HepG2 (cell line): ENCODE data around the gene ALK. TPM values are rescaled to one million over a fixed set of nuclear protein-coding genes. Genes with fewer than 3 reads are reported as not detected.

Source experiments
- ATAC-seq: fragments of 200-7000 bp; cut with Tn5 transposase; 3 replicates; pipeline ENCODE4 v1.9.1; 2020; ENCODE audit warnings: mild to moderate bottlenecking, moderate library complexity
- BruUV-seq: library from RNA; stranded (reverse); fragments of 400-500 nt; replicated peaks from 2 replicates; lab custom pipeline; 2021; lab: Mats Ljungman, UMichigan
- CTCF ChIA-PET: fragments of 300-600 bp; formaldehyde crosslinking; extraction: SDS; loops from one replicate; lab custom pipeline; 2021; ENCODE audit warnings: low total read pairs, inconsistent platforms, low intra/inter-chr PET ratio; lab: Yijun Ruan, JAX
- POLR2A ChIA-PET: fragments of 350-600 bp; sonication (Branson Sonifier 250); formaldehyde crosslinking; loops from one replicate; lab custom pipeline; 2020; ENCODE audit warnings: antibody characterized with exemption, inconsistent platforms; lab: Yijun Ruan, JAX
- DNase-seq: peaks from one replicate; pipeline ENCODE4 v3.0.0-alpha.2; 2015; ENCODE audit warnings: low spot score
- FAIRE-seq: peaks from 3 replicates; lab custom pipeline; 2011; peaks lifted over from hg19 to GRCh38; lab: Jason Lieb, UNC
- H2AFZ ChIP-seq: one replicate; pipeline ENCODE4 v1.6.1; 2011; ENCODE audit warnings: low read length, inconsistent platforms
- H3K27ac ChIP-seq: fragments of 300-600 bp; 3 replicates; pipeline ENCODE4 v1.8.0; 2011; ENCODE audit warnings: mixed run types, mild to moderate bottlenecking, mixed read lengths, low read length, inconsistent platforms; ENCODE audit not compliant: insufficient read depth; ENCODE audit errors: extremely low read length
- H3K27me3 ChIP-seq, 2 experiments: fragments of 200-600 bp in 1 of 2; 2 replicates in 1 of 2; 3 replicates in 1 of 2; pipeline versions ENCODE4 v1.6.0 to v1.8.0; 2011; ENCODE audit warnings: low read length in 2 of 2, mild to moderate bottlenecking in 2 of 2, moderate library complexity in 2 of 2, inconsistent platforms in 1 of 2; ENCODE audit not compliant: insufficient read depth in 2 of 2, control insufficient read depth in 1 of 2
- H3K36me3 ChIP-seq, 2 experiments: fragments of 200-600 bp in 1 of 2; replicated peaks in 1 of 2; 2 replicates in 1 of 2; 3 replicates in 1 of 2; pipeline versions ENCODE4 v1.5.1 to v1.8.0; 2011; ENCODE audit warnings: low read length in 2 of 2, inconsistent platforms in 1 of 2; ENCODE audit not compliant: insufficient read depth in 2 of 2, control insufficient read depth in 1 of 2
- H3K4me1 ChIP-seq: 2 replicates; pipeline ENCODE4 v1.5.1; 2012; ENCODE audit warnings: low read length, inconsistent platforms; ENCODE audit not compliant: insufficient read depth
- H3K4me2 ChIP-seq: 2 replicates; pipeline ENCODE4 v1.6.0; 2011; ENCODE audit warnings: low read depth, low read length, inconsistent platforms
- H3K4me3 ChIP-seq, 3 experiments: fragments of 200-600 bp in 1 of 3; sonication (generic), shearing (Covaris generic) in 1 of 3; replicated peaks in 1 of 3; 2 replicates each; pipeline ENCODE4 v1.5.1; 2011 to 2016; ENCODE audit warnings: low read length in 3 of 3, inconsistent platforms in 2 of 3, low read depth in 2 of 3, mild to moderate bottlenecking in 2 of 3, control low read depth in 1 of 3, mixed read lengths in 1 of 3; ENCODE audit not compliant: insufficient read depth in 1 of 3
- H3K79me2 ChIP-seq: one replicate; pipeline ENCODE4 v1.6.1; 2011; ENCODE audit warnings: low read length, inconsistent platforms; ENCODE audit not compliant: insufficient read depth
- H3K9ac ChIP-seq: 2 replicates; pipeline ENCODE4 v1.6.0; 2011; ENCODE audit warnings: mild to moderate bottlenecking, low read depth, low read length, inconsistent platforms; ENCODE audit not compliant: insufficient read depth
- H3K9me3 ChIP-seq: 2 replicates; pipeline ENCODE4 v1.5.1; 2012; ENCODE audit warnings: mild to moderate bottlenecking, low read length
- H4K20me1 ChIP-seq: 2 replicates; pipeline ENCODE4 v1.6.0; 2011; ENCODE audit warnings: inconsistent platforms, mild to moderate bottlenecking, low read length, moderate library complexity; ENCODE audit not compliant: insufficient read depth
- CCDC6 ChIP-seq: sonication (generic); formaldehyde crosslinking; IDR thresholded peaks from 2 replicates; pipeline ENCODE4 v1.8.1; 2022; ENCODE audit warnings: mild to moderate bottlenecking, missing genetic modification reagents, moderate library complexity
- CREM ChIP-seq, 2 experiments: sonication (generic) in 1 of 2; formaldehyde crosslinking in 1 of 2; IDR thresholded peaks; 2 replicates each; pipeline versions ENCODE4 v1.4.0 to v1.6.1; 2016 to 2020; ENCODE audit warnings: antibody characterized with exemption in 1 of 2, mild to moderate bottlenecking in 1 of 2, missing genetic modification reagents in 1 of 2
- ERF ChIP-seq: IDR thresholded peaks from 2 replicates; pipeline ENCODE4 v1.6.1; 2018; ENCODE audit warnings: missing biosample characterization, missing genetic modification reagents
- HOXA7 ChIP-seq: sonication (generic); formaldehyde crosslinking; IDR thresholded peaks from 2 replicates; pipeline ENCODE4 v1.8.1; 2022; ENCODE audit warnings: mild to moderate bottlenecking, missing genetic modification reagents, moderate library complexity
- KAT7 ChIP-seq: IDR thresholded peaks from 2 replicates; pipeline ENCODE4 v1.6.1; 2018; ENCODE audit warnings: borderline replicate concordance, missing compliant biosample characterization
- MED1 ChIP-seq: sonication (generic); formaldehyde crosslinking; IDR thresholded peaks from 2 replicates; pipeline ENCODE4 v1.4.0; 2020; ENCODE audit warnings: missing genetic modification reagents
- RBM39 ChIP-seq: fragments of 200-400 bp; formaldehyde crosslinking; IDR thresholded peaks from one replicate; pipeline ENCODE4 v1.6.1; 2018; ENCODE audit warnings: antibody characterized with exemption, mild to moderate bottlenecking, low read depth, low read length; ENCODE audit not compliant: poor library complexity, severe bottlenecking
- ZMYM4 ChIP-seq: sonication (generic); formaldehyde crosslinking; IDR thresholded peaks from 2 replicates; pipeline ENCODE4 v1.8.1; 2023; ENCODE audit warnings: mild to moderate bottlenecking, missing genetic modification reagents
- ZNF33B ChIP-seq: sonication (generic); formaldehyde crosslinking; IDR thresholded peaks from 2 replicates; pipeline ENCODE4 v1.5.1; 2020; ENCODE audit warnings: mild to moderate bottlenecking, missing genetic modification reagents
- ZNF343 ChIP-seq: sonication (generic); formaldehyde crosslinking; IDR thresholded peaks from 2 replicates; pipeline ENCODE4 v1.4.0; 2020; ENCODE audit warnings: mild to moderate bottlenecking, missing genetic modification reagents
- ZNF556 ChIP-seq: sonication (generic); formaldehyde crosslinking; IDR thresholded peaks from 2 replicates; pipeline ENCODE4 v1.4.0; 2020; ENCODE audit warnings: mild to moderate bottlenecking, missing genetic modification reagents, borderline replicate concordance
- ZNF710 ChIP-seq: sonication (generic); formaldehyde crosslinking; IDR thresholded peaks from 2 replicates; pipeline ENCODE4 v1.5.0; 2020; ENCODE audit warnings: mild to moderate bottlenecking, missing genetic modification reagents, borderline replicate concordance
- ZNF761 ChIP-seq: sonication (generic); formaldehyde crosslinking; conservative IDR thresholded peaks from 2 replicates; pipeline ENCODE4 v1.4.0; 2020; ENCODE audit warnings: mild to moderate bottlenecking, missing genetic modification reagents
- ZSCAN12 ChIP-seq: sonication (generic); formaldehyde crosslinking; IDR thresholded peaks from 2 replicates; pipeline ENCODE4 v1.9.0; 2021; ENCODE audit warnings: mild to moderate bottlenecking, missing genetic modification reagents
- WGBS: methylation state at CpG from one replicate; pipeline ENCODE4 v1.1.6; 2017; ENCODE audit warnings: low lambda C conversion rate; 5-methylcytosine and 5-hydroxymethylcytosine counted together
- in situ Hi-C: cut with HindIII; loops from 2 replicates; pipeline ENCODE4 v1.10.0; 2017; ENCODE audit warnings: low pct_unique_long_range_greater_than_20kb; ENCODE audit not compliant: extremely low pct_ligation_motif_present
- intact Hi-C: fragments of 100-400 bp; cut with micrococcal nuclease; formaldehyde crosslinking; loops from one replicate; pipeline ENCODE4 v1.10.0; 2022; ENCODE audit not compliant: unreplicated experiment
- polyA plus RNA-seq, 8 experiments: library from polyadenylated mRNA; depleted of rRNA in 3 of 8; stranded (reverse) in 7 of 8; unstranded in 1 of 8; fragments of >200 nt; fragmentation: Illumina TruSeq in 4 of 8; extraction: Trizol in 4 of 8; gene quantifications; 2 replicates each; pipeline versions ENCODE4 v1.2.1 to v1.2.3, GENCODE V29; 2011 to 2016; ENCODE audit warnings: low read depth in 4 of 8, missing spikeins in 1 of 8, mixed read lengths in 1 of 8; ENCODE audit not compliant: insufficient read depth in 1 of 8
- total RNA-seq, 5 experiments: library from RNA; depleted of rRNA; stranded (reverse); fragments of >200 nt; fragmentation: Illumina TruSeq; extraction: Trizol; gene quantifications; 2 replicates each; pipeline ENCODE4 v1.2.3, GENCODE V29; 2016; ENCODE audit warnings: low read depth in 1 of 5

ALK gene
- total and polyA plus RNA-seq, 2 of the 13 experiments (the other 11 are each of a cell fraction or from before 2014, with no cell fraction given) = not detected

GRCh38 chr2:29687121-29687520 is 234.3 kb downstream of the ALK start:
- WGBS = under 1% methylated on average over 2 of the region's 2 CpGs
- no TSS peak for BruUV-seq
- in situ Hi-C loops = no loop called here
- ChIA-PET POLR2A (no interaction called here), CTCF (no interaction called here)
- H3K4me2 ChIP-seq = no peak overlapping the region
- ATAC-seq (no peak), FAIRE-seq (no peak), DNase-seq (no peak)
- H3K79me2 ChIP-seq = no peaks in the 10 kb centered on the region
- TF ChIP-seq KAT7 (CRISPR knock-in tag) (no peak), CREM (IDR thresholded peaks at IDR 0.05) (no peak), CREM (CRISPR knock-in tag; IDR thresholded peaks at IDR 0.05) (no peak), ZSCAN12 (CRISPR knock-in tag) (no peak), HOXA7 (CRISPR knock-in tag) (no peak), ZNF33B (CRISPR knock-in tag) (no peak), MED1 (CRISPR knock-in tag) (no peak), ERF (CRISPR knock-in tag) (no peak), ZNF556 (CRISPR knock-in tag) (no peak), ZMYM4 (CRISPR knock-in tag) (no peak), RBM39 (no peak), CCDC6 (CRISPR knock-in tag) (no peak), ZNF761 (CRISPR knock-in tag) (no peak), ZNF710 (no peak), ZNF343 (CRISPR knock-in tag) (no peak)
- no peaks in the 10 kb centered on the region for H3K36me3 ChIP-seq
- intact Hi-C loops = no loop called here
- H3K27me3 ChIP-seq = peaks cover 0 to 3% of the 10 kb centered on the region in 2 experiments; a peak in 2 of 5 replicates
- no peak overlapping the region for H2AFZ ChIP-seq
- no peak overlapping the region for H3K9ac ChIP-seq
- H4K20me1 ChIP-seq = no peaks in the 10 kb centered on the region
- no peak overlapping the region for H3K27ac ChIP-seq
- no peak overlapping the region for H3K4me3 ChIP-seq
- H3K4me1 ChIP-seq = no peaks in the 10 kb centered on the region
- no peaks in the 10 kb centered on the region for H3K9me3 ChIP-seq
